ENCODE measurements around the gene BTBD8.

Gene BTBD8

DNA sequence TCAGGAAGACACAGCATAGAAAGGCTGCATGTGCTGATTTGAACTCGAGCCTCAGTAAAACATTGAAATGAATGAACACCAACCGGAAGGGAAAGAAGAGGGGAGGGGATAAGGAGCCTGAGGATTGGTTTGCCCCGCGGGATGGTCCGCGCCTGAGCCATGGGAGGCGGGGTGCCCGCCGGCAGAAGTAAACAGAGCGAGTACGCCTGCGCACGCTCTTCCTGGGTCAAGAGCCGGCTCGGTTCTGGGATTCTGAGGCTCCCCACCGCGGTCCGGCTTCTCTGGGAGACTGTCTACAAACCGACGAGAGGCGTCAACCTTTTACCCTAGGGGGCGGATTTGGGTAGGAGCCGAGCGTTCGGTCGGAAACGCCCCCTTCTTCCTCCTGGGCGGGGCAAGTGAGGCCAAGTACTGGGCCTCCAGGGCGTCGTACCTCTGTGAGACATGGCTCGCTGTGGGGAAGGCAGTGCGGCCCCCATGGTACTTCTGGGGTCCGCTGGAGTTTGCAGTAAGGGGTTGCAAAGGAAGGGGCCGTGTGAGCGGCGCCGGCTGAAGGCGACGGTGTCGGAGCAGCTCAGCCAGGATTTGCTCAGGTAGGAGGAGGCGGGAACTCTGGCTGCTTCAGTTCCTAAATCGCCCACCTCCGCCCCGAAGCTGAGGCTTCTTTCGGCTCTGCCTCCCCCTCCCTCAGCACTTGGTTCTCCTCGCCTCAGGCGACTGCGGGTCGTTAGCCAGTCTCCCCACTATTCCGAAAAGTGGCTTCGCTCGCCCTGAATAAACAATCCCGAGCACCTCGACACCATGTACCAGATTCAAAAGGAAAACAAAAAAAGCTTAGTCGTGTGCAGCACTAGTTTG lies at the start of gene BTBD8:
BTBD8 (plus strand) TSS at position 218 of the 858 bp plus-strand sequence; CDS start at position 445, 227 bp downstream.
- Histone ChIP-seq H3K4me3 (ENCODE audit: low read depth, low read length, poor library complexity, severe bottlenecking) (peak within 1 kb of the TSS; percentile 67), H3K36me3 (ENCODE audit: insufficient read depth, low read length) (no peaks in the 10 kb centered on the region), H3K4me1 (ENCODE audit: insufficient read depth, low read length, severe bottlenecking) (peaks cover 25% of the 10 kb centered on the region), H2AFZ (ENCODE audit: low read length) (peak within 1 kb of the TSS; percentile 92), H3K9ac (ENCODE audit: low read length) (peak within 1 kb of the TSS; percentile 64), H4K20me1 (ENCODE audit: insufficient read depth, low read length) (no peaks in the 10 kb centered on the region), H3K27ac (ENCODE audit: low read depth, low read length, poor library complexity, severe bottlenecking) (peak within 1 kb of the TSS; percentile 55), H3K27me3 (ENCODE audit: insufficient read depth, low read length) (no peaks in the 10 kb centered on the region), H3K79me2 (ENCODE audit: insufficient read depth, low read length) (no peaks in the 10 kb centered on the region), H3K9me2 (ENCODE audit: low read depth, low read length) (no peaks in the 10 kb centered on the region), H3K9me3 (ENCODE audit: low read length) (no peaks in the 10 kb centered on the region), H3K4me2 (ENCODE audit: low read length) (peak within 1 kb of the TSS; percentile 86), H3F3A (ENCODE audit: insufficient read depth, low read length) (no peaks in the 10 kb centered on the region)
- no peak for TF ChIP-seq EZH2 (IDR thresholded peaks at IDR 0.05; ENCODE audit: borderline replicate concordance, low read length)
- TF ChIP-seq, protein P1, sequence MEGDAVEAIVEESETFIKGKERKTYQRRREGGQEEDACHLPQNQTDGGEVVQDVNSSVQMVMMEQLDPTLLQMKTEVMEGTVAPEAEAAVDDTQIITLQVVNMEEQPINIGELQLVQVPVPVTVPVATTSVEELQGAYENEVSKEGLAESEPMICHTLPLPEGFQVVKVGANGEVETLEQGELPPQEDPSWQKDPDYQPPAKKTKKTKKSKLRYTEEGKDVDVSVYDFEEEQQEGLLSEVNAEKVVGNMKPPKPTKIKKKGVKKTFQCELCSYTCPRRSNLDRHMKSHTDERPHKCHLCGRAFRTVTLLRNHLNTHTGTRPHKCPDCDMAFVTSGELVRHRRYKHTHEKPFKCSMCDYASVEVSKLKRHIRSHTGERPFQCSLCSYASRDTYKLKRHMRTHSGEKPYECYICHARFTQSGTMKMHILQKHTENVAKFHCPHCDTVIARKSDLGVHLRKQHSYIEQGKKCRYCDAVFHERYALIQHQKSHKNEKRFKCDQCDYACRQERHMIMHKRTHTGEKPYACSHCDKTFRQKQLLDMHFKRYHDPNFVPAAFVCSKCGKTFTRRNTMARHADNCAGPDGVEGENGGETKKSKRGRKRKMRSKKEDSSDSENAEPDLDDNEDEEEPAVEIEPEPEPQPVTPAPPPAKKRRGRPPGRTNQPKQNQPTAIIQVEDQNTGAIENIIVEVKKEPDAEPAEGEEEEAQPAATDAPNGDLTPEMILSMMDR (IDR thresholded peaks at IDR 0.05; ENCODE audit: low read length): no peak

DNA sequence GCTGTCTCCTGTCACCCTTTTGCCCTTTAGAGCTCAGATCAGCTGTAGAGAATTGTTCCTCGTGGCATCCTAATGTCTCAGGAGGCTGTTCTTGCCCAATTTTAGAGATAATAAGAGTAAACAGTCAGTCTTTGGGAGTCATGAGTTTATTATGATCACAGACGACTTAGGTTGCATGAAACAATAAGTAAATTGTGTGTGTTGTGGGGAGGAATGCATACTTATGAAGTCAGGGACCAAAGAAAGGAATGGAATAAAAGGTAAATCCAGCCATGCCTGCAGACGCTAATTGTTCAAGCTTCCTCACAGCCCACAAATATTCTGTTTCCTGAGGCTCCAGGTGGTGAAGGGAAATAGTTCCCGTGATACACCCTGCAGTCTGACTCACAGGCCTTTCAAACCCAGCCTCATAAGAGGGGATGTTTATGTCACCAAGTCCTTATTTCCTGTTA lies 49.5 kb upstream of the BTBD8 start:
- Histone ChIP-seq H3K79me2 (ENCODE audit: insufficient read depth, low read length) (no peaks in the 10 kb centered on the region), H3K9ac (ENCODE audit: low read length) (no peak overlapping the region), H3F3A (ENCODE audit: insufficient read depth, low read length) (no peaks in the 10 kb centered on the region), H3K36me3 (ENCODE audit: insufficient read depth, low read length) (no peaks in the 10 kb centered on the region), H3K4me1 (ENCODE audit: insufficient read depth, low read length, severe bottlenecking) (no peaks in the 10 kb centered on the region), H4K20me1 (ENCODE audit: insufficient read depth, low read length) (no peaks in the 10 kb centered on the region), H2AFZ (ENCODE audit: low read length) (no peak overlapping the region), H3K4me2 (ENCODE audit: low read length) (no peak overlapping the region; the same call in 1 of the 2 replicates), H3K27me3 (ENCODE audit: insufficient read depth, low read length) (no peaks in the 10 kb centered on the region), H3K27ac (ENCODE audit: low read depth, low read length, poor library complexity, severe bottlenecking) (no peak overlapping the region), H3K4me3 (ENCODE audit: low read depth, low read length, poor library complexity, severe bottlenecking) (no peak overlapping the region), H3K9me2 (ENCODE audit: low read depth, low read length) (no peaks in the 10 kb centered on the region), H3K9me3 (ENCODE audit: low read length) (no peaks in the 10 kb centered on the region)
- no peak for TF ChIP-seq EZH2 (IDR thresholded peaks at IDR 0.05; ENCODE audit: borderline replicate concordance, low read length)
- TF ChIP-seq, protein P1 (IDR thresholded peaks at IDR 0.05; ENCODE audit: low read length): no peak

DNA sequence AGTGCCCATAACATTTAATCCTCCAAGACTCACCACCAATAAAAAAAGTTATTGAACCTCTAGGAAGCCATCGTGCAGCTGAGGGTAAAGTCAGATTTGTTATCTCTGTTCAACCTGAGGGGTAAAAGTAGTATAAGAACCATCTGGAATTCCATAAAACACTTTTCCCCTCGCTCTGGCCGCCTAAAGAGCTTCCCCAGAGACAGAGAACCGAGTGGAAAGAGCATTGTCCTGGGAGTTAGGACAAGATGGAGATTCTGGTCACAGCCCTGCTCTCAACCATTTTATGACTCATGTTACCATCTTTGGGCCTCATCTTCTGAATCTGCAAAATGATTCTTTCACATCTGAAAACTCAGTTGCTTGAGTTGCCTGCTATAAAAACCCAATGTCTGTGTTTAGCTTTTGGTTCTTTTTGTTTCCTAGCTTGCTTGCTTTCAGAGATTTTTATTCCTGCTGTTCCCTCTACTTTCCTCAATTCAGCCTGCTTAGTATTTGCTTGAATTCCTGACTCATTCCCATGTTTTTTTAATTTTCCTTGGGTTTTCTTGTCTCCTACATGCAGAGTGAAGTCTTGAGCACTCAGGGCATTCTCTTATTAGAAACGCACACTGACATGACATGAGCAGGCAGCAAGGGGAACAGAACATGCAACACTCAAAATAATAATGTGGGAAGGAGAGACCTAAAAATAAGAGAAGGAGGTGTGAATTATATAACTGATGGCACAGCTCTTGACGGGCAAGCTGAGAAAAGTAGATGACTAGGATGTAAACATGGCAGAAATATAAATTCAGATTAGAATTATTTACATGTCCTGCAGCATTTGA lies 48.6 kb upstream of the BTBD8 start:
- Histone ChIP-seq H3K79me2 (ENCODE audit: insufficient read depth, low read length) (no peaks in the 10 kb centered on the region), H2AFZ (ENCODE audit: low read length) (no peak overlapping the region), H3F3A (ENCODE audit: insufficient read depth, low read length) (no peaks in the 10 kb centered on the region), H3K4me3 (ENCODE audit: low read depth, low read length, poor library complexity, severe bottlenecking) (no peak overlapping the region), H3K9me2 (ENCODE audit: low read depth, low read length) (no peaks in the 10 kb centered on the region), H3K9ac (ENCODE audit: low read length) (no peak overlapping the region), H3K36me3 (ENCODE audit: insufficient read depth, low read length) (no peaks in the 10 kb centered on the region), H3K9me3 (ENCODE audit: low read length) (no peaks in the 10 kb centered on the region), H3K27me3 (ENCODE audit: insufficient read depth, low read length) (no peaks in the 10 kb centered on the region), H4K20me1 (ENCODE audit: insufficient read depth, low read length) (no peaks in the 10 kb centered on the region), H3K4me1 (ENCODE audit: insufficient read depth, low read length, severe bottlenecking) (no peaks in the 10 kb centered on the region), H3K4me2 (ENCODE audit: low read length) (no peak overlapping the region), H3K27ac (ENCODE audit: low read depth, low read length, poor library complexity, severe bottlenecking) (no peak overlapping the region)
- TF ChIP-seq, protein P1 (IDR thresholded peaks at IDR 0.05; ENCODE audit: low read length): no peak
- TF ChIP-seq EZH2 (IDR thresholded peaks at IDR 0.05; ENCODE audit: borderline replicate concordance, low read length): no peak
